AML-193 (cell line): ENCODE data around the gene PLCB2.

ENCODE experiments used
- DNase-seq, 2 experiments: peaks; one replicate each; lab custom pipeline; 2025; lab: John Stamatoyannopoulos, UW

The PLCB2 gene

GRCh38 chr15:40342416-40343320, 34.9 kb upstream of the PLCB2 start:
- no peak for DNase-seq

GRCh38 chr15:40340740-40341400, 33.1 kb upstream of the PLCB2 start, which contains the start of gene CCDC9B:
CCDC9B (minus strand) TSS chr15:40340939; CDS start chr15:40340819, 120 bp downstream.
- peak; percentile 66 to 78 for DNase-seq

- DNase-seq: peak in 1 of 2 experiments; percentile 41
These were observed 32.5 kb upstream of the PLCB2 start for GRCh38 chr15:40340038-40340739.

GRCh38 chr15:40339621-40339945, 31.8 kb upstream of the PLCB2 start:
- no peak for DNase-seq

GRCh38 chr15:40338921-40339620, 31.3 kb upstream of the PLCB2 start:
- DNase-seq: no peak

GRCh38 chr15:40338041-40338657, 30.4 kb upstream of the PLCB2 start:
- peak; percentile 52 to 57 for DNase-seq

GRCh38 chr15:40337597-40337996, 29.9 kb upstream of the PLCB2 start:
- no peak for DNase-seq

GRCh38 chr15:40336744-40337122, 29.0 kb upstream of the PLCB2 start:
- DNase-seq: peak; percentile 30 to 36

- no peak for DNase-seq
These were observed 28.4 kb upstream of the PLCB2 start for GRCh38 chr15:40335938-40336743.

GRCh38 chr15:40334941-40335795, 27.4 kb upstream of the PLCB2 start:
- no peak for DNase-seq

- DNase-seq: no peak
These were observed 26.8 kb upstream of the PLCB2 start for GRCh38 chr15:40334541-40334940.

GRCh38 chr15:40333922-40334492, 26.3 kb upstream of the PLCB2 start:
- DNase-seq: peak; percentile 96 to 99

GRCh38 chr15:40332113-40332781, 24.5 kb upstream of the PLCB2 start:
- no peak for DNase-seq

- no peak for DNase-seq
These were observed 23.9 kb upstream of the PLCB2 start for GRCh38 chr15:40331637-40332036.

- no peak for DNase-seq
These were observed 23.3 kb upstream of the PLCB2 start for GRCh38 chr15:40331026-40331425.

GRCh38 chr15:40330368-40330836, 22.7 kb upstream of the PLCB2 start:
- DNase-seq: peak in 1 of 2 experiments; percentile 28

GRCh38 chr15:40329804-40330203, 22.1 kb upstream of the PLCB2 start:
- no peak for DNase-seq

GRCh38 chr15:40328751-40329150, 21.0 kb upstream of the PLCB2 start:
- no peak for DNase-seq

GRCh38 chr15:40328176-40328575, 20.4 kb upstream of the PLCB2 start:
- no peak for DNase-seq
